Calu3 (cell line): Measurements from ENCODE around the gene KCNJ14. TPM values are rescaled to one million over a fixed set of nuclear protein-coding genes. Genes with fewer than 3 reads are reported as not detected.

ENCODE experiments used
- BruUV-seq: library from RNA; stranded (reverse); fragments of 400-500 nt; replicated peaks from 2 replicates; lab custom pipeline; 2021; lab: Mats Ljungman, UMichigan
- CTCF ChIA-PET: fragments of 300-600 bp; sonication (Branson Sonifier 250); formaldehyde crosslinking; loops from one replicate; lab custom pipeline; 2022; ENCODE audit warnings: antibody characterized with exemption; lab: Charles Lee
- DNase-seq: peaks from one replicate; pipeline ENCODE4 v3.0.0; 2022
- H3K27ac Mint-ChIP-seq: one replicate; pipeline ENCODE4 v1.8.0; 2022; ENCODE audit warnings: mixed read lengths; ENCODE audit not compliant: unreplicated experiment
- H3K27me3 Mint-ChIP-seq: one replicate; pipeline ENCODE4 v1.8.0; 2022; ENCODE audit warnings: mixed read lengths; ENCODE audit not compliant: unreplicated experiment
- H3K36me3 Mint-ChIP-seq: one replicate; pipeline ENCODE4 v1.8.0; 2022; ENCODE audit warnings: mild to moderate bottlenecking, moderate library complexity, mixed read lengths; ENCODE audit not compliant: insufficient read depth, unreplicated experiment
- H3K4me1 Mint-ChIP-seq: one replicate; pipeline ENCODE4 v1.8.0; 2022; ENCODE audit warnings: mild to moderate bottlenecking, low read depth, mixed read lengths; ENCODE audit not compliant: unreplicated experiment
- H3K4me3 Mint-ChIP-seq: one replicate; pipeline ENCODE4 v1.8.0; 2022; ENCODE audit warnings: mild to moderate bottlenecking, low read depth, moderate library complexity, mixed read lengths; ENCODE audit not compliant: unreplicated experiment
- H3K9me3 Mint-ChIP-seq: one replicate; pipeline ENCODE4 v1.8.0; 2022; ENCODE audit warnings: low read depth, mixed read lengths; ENCODE audit not compliant: unreplicated experiment
- intact Hi-C: fragments of 100-400 bp; cut with micrococcal nuclease; formaldehyde crosslinking; loops from one replicate; pipeline ENCODE4 v1.10.0; 2022; ENCODE audit not compliant: unreplicated experiment
- total RNA-seq: library from RNA; stranded (reverse); gene quantifications from 2 replicates; pipeline ENCODE4 v1.2.3, GENCODE V29; 2022
- TF ChIP-seq, protein P1 (sequence below): fragments of 200-600 bp; IDR thresholded peaks from one replicate; pipeline ENCODE4 v1.8.0; 2022; ENCODE audit warnings: antibody characterized with exemption; ENCODE audit not compliant: unreplicated experiment

The KCNJ14 gene
- total RNA-seq, 1 experiment from 2014 or later = 9.9 TPM

DNA sequence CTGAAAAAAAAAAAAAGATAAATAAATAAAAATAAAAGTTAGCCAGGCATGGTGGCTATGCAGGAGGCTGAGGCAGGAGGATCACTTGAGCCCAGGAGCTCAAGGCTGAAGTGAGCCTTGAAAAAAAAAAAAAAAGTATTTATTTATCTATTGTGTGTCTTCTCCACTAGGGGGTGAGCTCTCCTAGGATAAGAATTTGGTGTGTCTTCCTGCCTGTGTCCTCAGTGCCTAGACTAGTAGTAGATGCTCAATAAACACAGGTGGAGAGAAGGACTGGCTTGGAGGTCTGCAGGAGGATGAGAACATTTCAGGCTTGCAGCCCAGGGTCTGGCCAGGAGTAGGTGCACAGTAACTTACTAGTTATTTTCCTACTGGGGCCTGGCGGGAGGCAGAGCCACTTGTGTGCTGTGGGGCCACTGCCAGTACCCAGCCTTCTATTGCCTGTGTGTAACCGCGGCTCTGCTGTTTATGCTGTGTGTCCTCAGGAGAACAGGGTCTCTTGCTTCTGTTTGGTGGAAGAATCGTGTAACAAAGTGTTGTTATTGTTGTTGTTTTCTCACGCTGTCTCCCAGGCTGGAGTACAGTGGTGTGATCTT is 50.9 kb downstream of the KCNJ14 start:
- peaks cover 13% of the 10 kb centered on the region for H3K4me1 Mint-ChIP-seq
- H3K27ac Mint-ChIP-seq = no peak overlapping the region
- peaks cover 11% of the 10 kb centered on the region for H3K36me3 Mint-ChIP-seq
- CTCF ChIA-PET = interaction anchor here (0.6 to 5.1 kb wide), 17 partner anchors 12 to 1081 kb away, joined by 3 to 148 read pairs (median 4); no protein-coding TSS in a partner anchor
- no peak for DNase-seq
- TF ChIP-seq, protein P1, sequence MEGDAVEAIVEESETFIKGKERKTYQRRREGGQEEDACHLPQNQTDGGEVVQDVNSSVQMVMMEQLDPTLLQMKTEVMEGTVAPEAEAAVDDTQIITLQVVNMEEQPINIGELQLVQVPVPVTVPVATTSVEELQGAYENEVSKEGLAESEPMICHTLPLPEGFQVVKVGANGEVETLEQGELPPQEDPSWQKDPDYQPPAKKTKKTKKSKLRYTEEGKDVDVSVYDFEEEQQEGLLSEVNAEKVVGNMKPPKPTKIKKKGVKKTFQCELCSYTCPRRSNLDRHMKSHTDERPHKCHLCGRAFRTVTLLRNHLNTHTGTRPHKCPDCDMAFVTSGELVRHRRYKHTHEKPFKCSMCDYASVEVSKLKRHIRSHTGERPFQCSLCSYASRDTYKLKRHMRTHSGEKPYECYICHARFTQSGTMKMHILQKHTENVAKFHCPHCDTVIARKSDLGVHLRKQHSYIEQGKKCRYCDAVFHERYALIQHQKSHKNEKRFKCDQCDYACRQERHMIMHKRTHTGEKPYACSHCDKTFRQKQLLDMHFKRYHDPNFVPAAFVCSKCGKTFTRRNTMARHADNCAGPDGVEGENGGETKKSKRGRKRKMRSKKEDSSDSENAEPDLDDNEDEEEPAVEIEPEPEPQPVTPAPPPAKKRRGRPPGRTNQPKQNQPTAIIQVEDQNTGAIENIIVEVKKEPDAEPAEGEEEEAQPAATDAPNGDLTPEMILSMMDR = peak; percentile 60
- no TSS peak for BruUV-seq
- no peaks in the 10 kb centered on the region for H3K9me3 Mint-ChIP-seq
- H3K4me3 Mint-ChIP-seq = no peak overlapping the region
- intact Hi-C loops = loop anchor here (1.0 kb wide), 1 partner anchor 78 kb away; no protein-coding TSS in a partner anchor
- H3K27me3 Mint-ChIP-seq = peaks cover 34% of the 10 kb centered on the region

DNA sequence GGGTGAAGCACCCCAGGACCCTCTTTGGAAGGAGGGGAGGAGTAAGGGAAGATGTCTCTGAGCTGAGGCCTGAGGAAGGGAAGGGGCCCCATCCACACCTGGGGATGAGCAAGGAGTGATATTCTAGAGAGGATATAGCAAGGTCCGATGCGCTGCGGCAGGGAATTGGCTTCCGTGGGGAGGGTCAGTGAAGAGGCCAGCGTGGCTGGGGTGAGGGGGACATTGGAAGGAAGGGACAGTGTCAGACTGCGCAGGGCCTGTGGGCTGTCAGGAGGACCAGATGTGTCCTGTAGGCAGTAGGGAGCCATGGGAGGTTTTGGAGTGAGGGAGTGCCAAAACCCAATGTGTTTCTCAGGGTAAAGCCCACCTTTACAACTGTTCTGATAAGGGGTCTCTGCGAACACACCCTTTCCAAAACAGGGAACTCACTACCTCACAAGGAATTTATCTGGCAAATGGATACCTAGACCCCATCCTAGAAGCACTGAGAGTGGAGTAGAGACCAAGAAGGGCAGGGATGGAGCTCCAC is 52.6 kb downstream of the KCNJ14 start:
- H3K27ac Mint-ChIP-seq = no peak overlapping the region
- H3K4me1 Mint-ChIP-seq = no peaks in the 10 kb centered on the region
- H3K27me3 Mint-ChIP-seq = peaks cover 17% of the 10 kb centered on the region
- TF ChIP-seq, protein P1 = no peak
- no peaks in the 10 kb centered on the region for H3K9me3 Mint-ChIP-seq
- DNase-seq = no peak
- intact Hi-C loops = no loop called here
- no TSS peak for BruUV-seq
- CTCF ChIA-PET = interaction anchor here (0.7 to 5.1 kb wide), 6 partner anchors 9 to 239 kb away, joined by 3 to 148 read pairs (median 4); no protein-coding TSS in a partner anchor
- no peak overlapping the region for H3K4me3 Mint-ChIP-seq
- no peaks in the 10 kb centered on the region for H3K36me3 Mint-ChIP-seq

DNA sequence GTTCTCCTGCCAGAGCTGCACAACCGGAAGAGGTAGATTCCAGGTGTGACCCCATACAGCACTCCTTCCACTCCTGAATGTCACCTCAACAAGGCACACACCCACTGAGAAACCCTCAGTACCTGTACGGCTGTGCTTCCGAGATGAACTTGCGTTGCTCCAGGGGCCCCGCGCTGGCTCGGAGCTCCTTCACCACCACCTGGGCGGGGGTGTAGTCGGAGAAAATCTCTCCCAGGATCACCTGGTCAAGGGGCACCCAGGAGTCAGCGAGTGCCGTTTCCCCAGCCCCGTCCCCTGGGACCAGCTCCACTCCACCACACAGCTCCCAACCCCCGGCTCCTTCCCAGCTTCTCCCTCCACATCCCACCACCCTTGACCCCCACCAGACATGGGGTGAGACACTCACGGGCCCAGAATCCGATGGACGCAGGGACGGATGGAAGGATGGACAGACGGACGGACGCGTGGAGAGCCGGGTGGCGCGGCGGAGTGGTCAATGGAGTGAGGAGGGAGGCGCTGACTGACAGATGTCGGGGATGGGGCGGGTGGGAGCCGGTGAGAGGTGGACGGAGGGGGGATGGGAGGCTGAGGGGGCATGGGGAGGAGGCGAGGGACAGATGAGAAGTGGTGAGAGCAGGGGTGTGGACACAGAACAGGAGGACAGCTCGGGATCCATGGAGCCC is 53.5 kb downstream of the KCNJ14 start:
- no peak for DNase-seq
- TF ChIP-seq, protein P1 = no peak
- intact Hi-C loops = no loop called here
- Mint-ChIP-seq H3K4me1 (peaks cover 4% of the 10 kb centered on the region), H3K9me3 (no peaks in the 10 kb centered on the region), H3K4me3 (no peak overlapping the region), H3K27ac (no peak overlapping the region), H3K36me3 (peaks cover 6% of the 10 kb centered on the region), H3K27me3 (peaks cover 8% of the 10 kb centered on the region)
- BruUV-seq = no TSS peak
- CTCF ChIA-PET = interaction anchor here (1.3 to 5.1 kb wide), 3 partner anchors 8 to 76 kb away, joined by 4 to 148 read pairs (median 5); no protein-coding TSS in a partner anchor

DNA sequence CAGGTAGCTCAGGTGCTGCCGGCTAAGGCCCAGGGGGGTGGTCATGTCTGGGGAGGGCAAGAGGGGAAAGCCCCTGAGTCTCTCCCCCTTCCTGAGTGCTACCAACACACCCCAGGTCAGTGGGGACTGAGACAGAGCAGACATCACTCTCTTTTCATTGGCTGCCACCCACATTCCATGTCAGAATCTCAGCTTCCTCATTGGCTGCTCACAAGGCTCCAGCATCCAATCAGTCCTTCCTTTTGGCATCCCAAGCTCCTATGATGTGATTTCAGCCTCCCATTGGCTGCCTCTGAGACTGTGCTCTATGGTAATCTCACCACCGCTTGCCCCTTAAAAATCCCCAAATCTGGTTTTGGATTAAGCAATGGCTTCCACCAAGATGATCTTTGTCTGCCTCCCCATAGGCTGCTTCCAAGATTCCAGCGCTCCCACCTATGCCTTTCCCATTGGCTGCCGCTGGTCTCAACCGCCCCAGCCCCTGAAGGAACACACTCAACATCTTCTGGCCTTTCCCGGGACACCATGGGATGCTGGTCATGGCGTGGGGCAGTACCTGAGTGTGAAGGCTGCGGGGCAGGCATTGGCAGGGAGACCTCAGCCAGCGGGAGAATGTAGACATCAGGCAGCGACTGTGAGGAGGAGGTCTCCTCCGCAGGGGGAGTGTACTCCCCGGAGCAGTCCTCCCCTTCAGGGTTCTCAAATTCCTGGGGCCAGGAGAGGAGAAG is 54.3 kb downstream of the KCNJ14 start:
- peaks cover 9% of the 10 kb centered on the region for H3K36me3 Mint-ChIP-seq
- peaks cover 8% of the 10 kb centered on the region for H3K4me1 Mint-ChIP-seq
- no peak overlapping the region for H3K27ac Mint-ChIP-seq
- BruUV-seq = no TSS peak
- TF ChIP-seq, protein P1 = no peak
- peaks cover under 1% of the 10 kb centered on the region for H3K27me3 Mint-ChIP-seq
- no peaks in the 10 kb centered on the region for H3K9me3 Mint-ChIP-seq
- CTCF ChIA-PET = interaction anchor here (1.4 to 5.1 kb wide), 2 partner anchors 75 kb away, joined by 3 to 148 read pairs; no protein-coding TSS in a partner anchor
- no peak overlapping the region for H3K4me3 Mint-ChIP-seq
- intact Hi-C loops = no loop called here
- DNase-seq = no peak
